HepG2 (cell line): ENCODE results near the gene ITIH1. TPM values are rescaled to one million over a fixed set of nuclear protein-coding genes. Genes with fewer than 3 reads are reported as not detected.

Source experiments
- ATAC-seq: fragments of 200-7000 bp; cut with Tn5 transposase; 3 replicates; pipeline ENCODE4 v1.9.1; 2020; ENCODE audit warnings: mild to moderate bottlenecking, moderate library complexity
- BruUV-seq: library from RNA; stranded (reverse); fragments of 400-500 nt; replicated peaks from 2 replicates; lab custom pipeline; 2021; lab: Mats Ljungman, UMichigan
- CTCF ChIA-PET: fragments of 300-600 bp; formaldehyde crosslinking; extraction: SDS; loops from one replicate; lab custom pipeline; 2021; ENCODE audit warnings: low total read pairs, inconsistent platforms, low intra/inter-chr PET ratio; lab: Yijun Ruan, JAX
- POLR2A ChIA-PET: fragments of 350-600 bp; sonication (Branson Sonifier 250); formaldehyde crosslinking; loops from one replicate; lab custom pipeline; 2020; ENCODE audit warnings: antibody characterized with exemption, inconsistent platforms; lab: Yijun Ruan, JAX
- DNase-seq: peaks from one replicate; pipeline ENCODE4 v3.0.0-alpha.2; 2015; ENCODE audit warnings: low spot score
- FAIRE-seq: peaks from 3 replicates; lab custom pipeline; 2011; peaks lifted over from hg19 to GRCh38; lab: Jason Lieb, UNC
- H2AFZ ChIP-seq: one replicate; pipeline ENCODE4 v1.6.1; 2011; ENCODE audit warnings: low read length, inconsistent platforms
- H3K27ac ChIP-seq: fragments of 300-600 bp; 3 replicates; pipeline ENCODE4 v1.8.0; 2011; ENCODE audit warnings: mixed run types, mild to moderate bottlenecking, mixed read lengths, low read length, inconsistent platforms; ENCODE audit not compliant: insufficient read depth; ENCODE audit errors: extremely low read length
- H3K27me3 ChIP-seq, 2 experiments: fragments of 200-600 bp in 1 of 2; 2 replicates in 1 of 2; 3 replicates in 1 of 2; pipeline versions ENCODE4 v1.6.0 to v1.8.0; 2011; ENCODE audit warnings: low read length in 2 of 2, mild to moderate bottlenecking in 2 of 2, moderate library complexity in 2 of 2, inconsistent platforms in 1 of 2; ENCODE audit not compliant: insufficient read depth in 2 of 2, control insufficient read depth in 1 of 2
- H3K36me3 ChIP-seq, 2 experiments: fragments of 200-600 bp in 1 of 2; replicated peaks in 1 of 2; 2 replicates in 1 of 2; 3 replicates in 1 of 2; pipeline versions ENCODE4 v1.5.1 to v1.8.0; 2011; ENCODE audit warnings: low read length in 2 of 2, inconsistent platforms in 1 of 2; ENCODE audit not compliant: insufficient read depth in 2 of 2, control insufficient read depth in 1 of 2
- H3K4me1 ChIP-seq: 2 replicates; pipeline ENCODE4 v1.5.1; 2012; ENCODE audit warnings: low read length, inconsistent platforms; ENCODE audit not compliant: insufficient read depth
- H3K4me2 ChIP-seq: 2 replicates; pipeline ENCODE4 v1.6.0; 2011; ENCODE audit warnings: low read depth, low read length, inconsistent platforms
- H3K4me3 ChIP-seq, 3 experiments: fragments of 200-600 bp in 1 of 3; sonication (generic), shearing (Covaris generic) in 1 of 3; replicated peaks in 1 of 3; 2 replicates each; pipeline ENCODE4 v1.5.1; 2011 to 2016; ENCODE audit warnings: low read length in 3 of 3, inconsistent platforms in 2 of 3, low read depth in 2 of 3, mild to moderate bottlenecking in 2 of 3, control low read depth in 1 of 3, mixed read lengths in 1 of 3; ENCODE audit not compliant: insufficient read depth in 1 of 3
- H3K79me2 ChIP-seq: one replicate; pipeline ENCODE4 v1.6.1; 2011; ENCODE audit warnings: low read length, inconsistent platforms; ENCODE audit not compliant: insufficient read depth
- H3K9ac ChIP-seq: 2 replicates; pipeline ENCODE4 v1.6.0; 2011; ENCODE audit warnings: mild to moderate bottlenecking, low read depth, low read length, inconsistent platforms; ENCODE audit not compliant: insufficient read depth
- H3K9me3 ChIP-seq: 2 replicates; pipeline ENCODE4 v1.5.1; 2012; ENCODE audit warnings: mild to moderate bottlenecking, low read length
- H4K20me1 ChIP-seq: 2 replicates; pipeline ENCODE4 v1.6.0; 2011; ENCODE audit warnings: inconsistent platforms, mild to moderate bottlenecking, low read length, moderate library complexity; ENCODE audit not compliant: insufficient read depth
- DMAP1 ChIP-seq: IDR thresholded peaks from 2 replicates; pipeline ENCODE4 v1.6.1; 2016
- WGBS: methylation state at CpG from one replicate; pipeline ENCODE4 v1.1.6; 2017; ENCODE audit warnings: low lambda C conversion rate; 5-methylcytosine and 5-hydroxymethylcytosine counted together
- in situ Hi-C: cut with HindIII; loops from 2 replicates; pipeline ENCODE4 v1.10.0; 2017; ENCODE audit warnings: low pct_unique_long_range_greater_than_20kb; ENCODE audit not compliant: extremely low pct_ligation_motif_present
- intact Hi-C: fragments of 100-400 bp; cut with micrococcal nuclease; formaldehyde crosslinking; loops from one replicate; pipeline ENCODE4 v1.10.0; 2022; ENCODE audit not compliant: unreplicated experiment
- polyA plus RNA-seq, 8 experiments: library from polyadenylated mRNA; depleted of rRNA in 3 of 8; stranded (reverse) in 7 of 8; unstranded in 1 of 8; fragments of >200 nt; fragmentation: Illumina TruSeq in 4 of 8; extraction: Trizol in 4 of 8; gene quantifications; 2 replicates each; pipeline versions ENCODE4 v1.2.1 to v1.2.3, GENCODE V29; 2011 to 2016; ENCODE audit warnings: low read depth in 4 of 8, missing spikeins in 1 of 8, mixed read lengths in 1 of 8; ENCODE audit not compliant: insufficient read depth in 1 of 8
- total RNA-seq, 5 experiments: library from RNA; depleted of rRNA; stranded (reverse); fragments of >200 nt; fragmentation: Illumina TruSeq; extraction: Trizol; gene quantifications; 2 replicates each; pipeline ENCODE4 v1.2.3, GENCODE V29; 2016; ENCODE audit warnings: low read depth in 1 of 5
- TF ChIP-seq, protein P1 (sequence below): sonication (generic); formaldehyde crosslinking; IDR thresholded peaks from 2 replicates; pipeline ENCODE4 v1.4.0; 2020; ENCODE audit warnings: missing genetic modification reagents, mild to moderate bottlenecking, borderline replicate concordance
- TF ChIP-seq, protein P2 (sequence below): sonication (generic); formaldehyde crosslinking; IDR thresholded peaks from 2 replicates; pipeline ENCODE4 v1.5.0; 2020; ENCODE audit warnings: mild to moderate bottlenecking, missing genetic modification reagents, moderate library complexity

Gene ITIH1
- total and polyA plus RNA-seq, 2 of the 13 experiments (the other 11 are each of a cell fraction or from before 2014, with no cell fraction given): 12.3 to 19.6 TPM

DNA sequence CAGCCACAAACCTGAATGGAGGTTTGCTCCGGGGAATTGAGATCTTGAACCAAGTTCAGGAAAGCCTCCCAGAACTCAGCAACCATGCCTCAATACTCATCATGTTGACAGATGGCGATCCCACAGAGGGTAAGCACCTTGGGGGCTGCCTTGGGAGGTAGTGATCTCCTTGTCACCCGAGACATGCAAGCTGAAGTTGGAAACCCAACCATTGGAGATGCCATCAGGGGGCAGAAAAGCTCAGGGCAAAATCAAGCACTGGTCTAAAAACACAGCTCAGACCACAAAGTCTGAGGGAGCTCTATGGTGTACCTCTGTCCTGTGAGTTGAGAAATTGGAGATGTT is 5.8 kb downstream of the ITIH1 start:
- DNase-seq: no peak
- H3K4me2 ChIP-seq: no peak overlapping the region
- in situ Hi-C loops: no loop called here
- H4K20me1 ChIP-seq: no peaks in the 10 kb centered on the region
- ChIA-PET POLR2A (interaction anchor here (1.3 to 18.4 kb wide), 4 partner anchors 8 to 23 kb away, joined by 3 to 466 read pairs (median 6); partner anchors contain the start of genes ITIH3 and NEK4), CTCF (no interaction called here)
- no TSS peak for BruUV-seq
- no peak for ATAC-seq
- H3K36me3 ChIP-seq: no peaks in the 10 kb centered on the region
- no peak overlapping the region for H2AFZ ChIP-seq
- no peak overlapping the region for H3K27ac ChIP-seq
- H3K4me3 ChIP-seq: no peak overlapping the region
- no peaks in the 10 kb centered on the region for H3K9me3 ChIP-seq
- FAIRE-seq: no peak
- intact Hi-C loops: no loop called here
- H3K9ac ChIP-seq: no peak overlapping the region
- no peaks in the 10 kb centered on the region for H3K79me2 ChIP-seq
- 100% methylated on average over 1 of the region's 3 CpGs for WGBS
- peaks cover 78% of the 10 kb centered on the region for H3K4me1 ChIP-seq
- TF ChIP-seq, protein P1, sequence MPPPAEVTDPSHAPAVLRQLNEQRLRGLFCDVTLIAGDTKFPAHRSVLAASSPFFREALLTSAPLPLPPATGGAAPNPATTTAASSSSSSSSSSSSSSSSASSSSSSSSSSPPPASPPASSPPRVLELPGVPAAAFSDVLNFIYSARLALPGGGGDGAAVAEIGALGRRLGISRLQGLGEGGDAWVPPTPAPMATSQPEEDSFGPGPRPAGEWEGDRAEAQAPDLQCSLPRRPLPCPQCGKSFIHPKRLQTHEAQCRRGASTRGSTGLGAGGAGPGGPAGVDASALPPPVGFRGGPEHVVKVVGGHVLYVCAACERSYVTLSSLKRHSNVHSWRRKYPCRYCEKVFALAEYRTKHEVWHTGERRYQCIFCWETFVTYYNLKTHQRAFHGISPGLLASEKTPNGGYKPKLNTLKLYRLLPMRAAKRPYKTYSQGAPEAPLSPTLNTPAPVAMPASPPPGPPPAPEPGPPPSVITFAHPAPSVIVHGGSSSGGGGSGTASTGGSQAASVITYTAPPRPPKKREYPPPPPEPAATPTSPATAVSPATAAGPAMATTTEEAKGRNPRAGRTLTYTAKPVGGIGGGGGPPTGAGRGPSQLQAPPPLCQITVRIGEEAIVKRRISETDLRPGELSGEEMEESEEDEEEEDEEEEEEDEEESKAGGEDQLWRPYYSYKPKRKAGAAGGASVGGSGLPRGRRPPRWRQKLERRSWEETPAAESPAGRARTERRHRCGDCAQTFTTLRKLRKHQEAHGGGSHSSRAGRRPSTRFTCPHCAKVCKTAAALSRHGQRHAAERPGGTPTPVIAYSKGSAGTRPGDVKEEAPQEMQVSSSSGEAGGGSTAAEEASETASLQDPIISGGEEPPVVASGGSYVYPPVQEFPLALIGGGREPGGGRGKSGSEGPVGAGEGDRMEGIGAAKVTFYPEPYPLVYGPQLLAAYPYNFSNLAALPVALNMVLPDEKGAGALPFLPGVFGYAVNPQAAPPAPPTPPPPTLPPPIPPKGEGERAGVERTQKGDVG: no peak
- TF ChIP-seq, protein P2, sequence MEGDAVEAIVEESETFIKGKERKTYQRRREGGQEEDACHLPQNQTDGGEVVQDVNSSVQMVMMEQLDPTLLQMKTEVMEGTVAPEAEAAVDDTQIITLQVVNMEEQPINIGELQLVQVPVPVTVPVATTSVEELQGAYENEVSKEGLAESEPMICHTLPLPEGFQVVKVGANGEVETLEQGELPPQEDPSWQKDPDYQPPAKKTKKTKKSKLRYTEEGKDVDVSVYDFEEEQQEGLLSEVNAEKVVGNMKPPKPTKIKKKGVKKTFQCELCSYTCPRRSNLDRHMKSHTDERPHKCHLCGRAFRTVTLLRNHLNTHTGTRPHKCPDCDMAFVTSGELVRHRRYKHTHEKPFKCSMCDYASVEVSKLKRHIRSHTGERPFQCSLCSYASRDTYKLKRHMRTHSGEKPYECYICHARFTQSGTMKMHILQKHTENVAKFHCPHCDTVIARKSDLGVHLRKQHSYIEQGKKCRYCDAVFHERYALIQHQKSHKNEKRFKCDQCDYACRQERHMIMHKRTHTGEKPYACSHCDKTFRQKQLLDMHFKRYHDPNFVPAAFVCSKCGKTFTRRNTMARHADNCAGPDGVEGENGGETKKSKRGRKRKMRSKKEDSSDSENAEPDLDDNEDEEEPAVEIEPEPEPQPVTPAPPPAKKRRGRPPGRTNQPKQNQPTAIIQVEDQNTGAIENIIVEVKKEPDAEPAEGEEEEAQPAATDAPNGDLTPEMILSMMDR: 0 out of 2 replicates have a peak, but pooled peaks have one; percentile 11
- no peak for TF ChIP-seq DMAP1 (CRISPR knock-in tag)
- H3K27me3 ChIP-seq: no peaks in the 10 kb centered on the region
